ENCODE measurements around the gene ORAI3. TPM values are rescaled to one million over a fixed set of nuclear protein-coding genes. Genes with fewer than 3 reads are reported as not detected.

Gene ORAI3
- total RNA-seq, 1 experiment from 2014 or later: 9.0 TPM

DNA sequence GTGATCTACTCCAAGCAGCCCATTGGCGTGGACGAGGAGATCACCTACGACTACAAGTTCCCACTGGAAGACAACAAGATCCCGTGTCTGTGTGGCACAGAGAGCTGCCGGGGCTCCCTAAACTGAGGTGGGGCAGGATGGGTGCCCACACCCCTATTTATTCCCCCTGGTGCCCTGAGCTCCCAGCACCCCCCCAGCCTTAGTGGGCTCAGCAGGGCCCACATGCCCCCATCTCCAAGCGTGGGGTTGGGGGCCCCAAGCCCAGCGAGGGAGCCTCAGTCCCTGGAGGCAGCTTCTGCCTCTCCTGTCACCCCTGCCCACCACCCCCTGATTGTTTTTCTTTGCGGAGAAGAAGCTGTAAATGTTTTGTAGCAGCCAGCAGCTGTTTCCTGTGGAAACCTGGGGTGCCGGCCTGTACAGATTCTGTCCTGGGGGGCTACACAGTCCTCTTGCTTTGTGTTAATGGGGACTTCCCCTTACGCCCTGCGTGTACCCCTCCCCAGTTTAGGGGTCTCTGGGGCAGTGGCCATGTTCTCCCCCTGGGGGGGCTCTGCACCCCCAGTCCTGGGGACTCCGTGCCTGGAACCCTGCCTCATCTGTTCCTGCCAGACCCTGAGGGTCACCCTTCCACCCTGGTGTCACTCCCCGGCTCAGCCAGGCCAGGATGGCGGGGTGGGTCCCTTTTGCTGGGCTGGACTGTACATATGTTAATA lies 35.2 kb downstream of the ORAI3 start:
- Histone ChIP-seq H3K9me2 (ENCODE audit: insufficient read depth) (no peaks in the 10 kb centered on the region), H3K27me3 (ENCODE audit: insufficient read depth, low read length) (no peaks in the 10 kb centered on the region), H3K36me3 (ENCODE audit: control insufficient read depth in 1 of 2, insufficient read depth in 2 of 2, low read length in 2 of 2) (peaks cover 0 to 5% of the 10 kb centered on the region in 2 experiments; a peak in 3 of 4 replicates), H2AFZ (ENCODE audit: low read depth, low read length, poor library complexity, severe bottlenecking) (no peak overlapping the region), H3K9me3 (ENCODE audit: control insufficient read depth in 1 of 2, insufficient read depth in 1 of 2, low read depth in 1 of 2, low read length in 2 of 2) (no peaks in the 10 kb centered on the region), H3K4me1 (ENCODE audit: control insufficient read depth in 1 of 2, insufficient read depth in 2 of 2, low read length in 2 of 2) (peaks cover 0 to 14% of the 10 kb centered on the region in 2 experiments; a peak in 3 of 4 replicates), H3K4me2 (ENCODE audit: low read length) (no peak overlapping the region), H3K9ac (ENCODE audit: low read length) (no peak overlapping the region), H4K20me1 (ENCODE audit: insufficient read depth) (no peaks in the 10 kb centered on the region), H3K79me2 (ENCODE audit: insufficient read depth, low read length) (no peaks in the 10 kb centered on the region), H3K4me3 (replicated peaks in 1 of 2; ENCODE audit: low read depth in 1 of 2, low read length in 2 of 2) (no peak overlapping the region), H3K27ac (ENCODE audit: low read depth, low read length) (no peak overlapping the region)
- POLR2A ChIA-PET: interaction anchor here (1.0 to 1.8 kb wide), 3 partner anchors 90 to 196 kb away, joined by 3 to 6 read pairs (median 4); partner anchors contain the start of genes FUS, ZNF646 and ZNF668
- DNase-seq (ENCODE audit: low read depth, low spot score): no peak
- TF ChIP-seq SRF (IDR thresholded peaks at IDR 0.05; ENCODE audit: low read depth) (no peak), MAX (IDR thresholded peaks at IDR 0.05) (no peak), EZH2 (IDR thresholded peaks at IDR 0.05) (no peak), POLR2A (IDR thresholded peaks at IDR 0.05; ENCODE audit: borderline replicate concordance, extremely low read depth, insufficient read depth, insufficient read length) (no peak), FOSL1 (IDR thresholded peaks at IDR 0.05; ENCODE audit: low read depth) (no peak), SIN3A (IDR thresholded peaks at IDR 0.05; ENCODE audit: low read depth) (no peak), SP1 (IDR thresholded peaks at IDR 0.05; ENCODE audit: low read depth) (no peak), EZH2phosphoT487 (IDR thresholded peaks at IDR 0.05; ENCODE audit: borderline replicate concordance) (no peak), ZFX (IDR thresholded peaks at IDR 0.05) (no peak), REST (IDR thresholded peaks at IDR 0.05; ENCODE audit: low read depth) (no peak)
- TF ChIP-seq, protein P1, sequence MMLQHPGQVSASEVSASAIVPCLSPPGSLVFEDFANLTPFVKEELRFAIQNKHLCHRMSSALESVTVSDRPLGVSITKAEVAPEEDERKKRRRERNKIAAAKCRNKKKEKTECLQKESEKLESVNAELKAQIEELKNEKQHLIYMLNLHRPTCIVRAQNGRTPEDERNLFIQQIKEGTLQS (IDR thresholded peaks at IDR 0.05): no peak
- TF ChIP-seq, protein P2, sequence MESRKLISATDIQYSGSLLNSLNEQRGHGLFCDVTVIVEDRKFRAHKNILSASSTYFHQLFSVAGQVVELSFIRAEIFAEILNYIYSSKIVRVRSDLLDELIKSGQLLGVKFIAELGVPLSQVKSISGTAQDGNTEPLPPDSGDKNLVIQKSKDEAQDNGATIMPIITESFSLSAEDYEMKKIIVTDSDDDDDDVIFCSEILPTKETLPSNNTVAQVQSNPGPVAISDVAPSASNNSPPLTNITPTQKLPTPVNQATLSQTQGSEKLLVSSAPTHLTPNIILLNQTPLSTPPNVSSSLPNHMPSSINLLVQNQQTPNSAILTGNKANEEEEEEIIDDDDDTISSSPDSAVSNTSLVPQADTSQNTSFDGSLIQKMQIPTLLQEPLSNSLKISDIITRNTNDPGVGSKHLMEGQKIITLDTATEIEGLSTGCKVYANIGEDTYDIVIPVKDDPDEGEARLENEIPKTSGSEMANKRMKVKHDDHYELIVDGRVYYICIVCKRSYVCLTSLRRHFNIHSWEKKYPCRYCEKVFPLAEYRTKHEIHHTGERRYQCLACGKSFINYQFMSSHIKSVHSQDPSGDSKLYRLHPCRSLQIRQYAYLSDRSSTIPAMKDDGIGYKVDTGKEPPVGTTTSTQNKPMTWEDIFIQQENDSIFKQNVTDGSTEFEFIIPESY (IDR thresholded peaks at IDR 0.05; ENCODE audit: extremely low read depth, insufficient replicate concordance, low read length): no peak
- intact Hi-C loops (cut with micrococcal nuclease): loop anchor here (2.0 to 10.0 kb wide), 3 partner anchors 33 to 711 kb away; no protein-coding TSS in a partner anchor
- no TSS peak for BruUV-seq (replicated peaks)
- ATAC-seq: no peak
- RAD21 ChIA-PET (ENCODE audit: low non-redundant PET in 1 of 2, low total read pairs in 2 of 2, uncharacterized antibody in 2 of 2, unreplicated experiment in 2 of 2): interaction anchor here (1.0 to 1.8 kb wide), 3 partner anchors 158 to 349 kb away, joined by 3 to 7 read pairs (median 3); no protein-coding TSS in a partner anchor
- CTCF ChIA-PET: interaction anchor here (1.0 to 4.0 kb wide), 22 partner anchors 9 to 885 kb away, joined by 3 to 29 read pairs (median 6); partner anchors contain the start of genes ARMC5, KAT8, STX4 and VKORC1
